ENCODE results near the gene QSOX2.

GRCh38 chr9:136259836-136260235 is 14.2 kb upstream of the QSOX2 start:
- TF ChIP-seq POLR2A (IDR thresholded peaks at IDR 0.05) (no peak), CTCF (IDR thresholded peaks at IDR 0.05) (no peak), EP300 (IDR thresholded peaks at IDR 0.05) (no peak), POLR2AphosphoS5 (IDR thresholded peaks at IDR 0.05) (no peak)
